HepG2 (cell line): Measurements from ENCODE around the gene DHX16. TPM values are rescaled to one million over a fixed set of nuclear protein-coding genes. Genes with fewer than 3 reads are reported as not detected.
A peak's percentile ranks its signal among the peaks of the same experiment; 100 is the strongest.

Experiments used
- CBX5 ChIP-seq: sonication (generic); formaldehyde crosslinking; IDR thresholded peaks from 2 replicates; pipeline ENCODE4 v1.4.0; 2020; ENCODE audit warnings: missing genetic modification reagents, borderline replicate concordance
- DMAP1 ChIP-seq: IDR thresholded peaks from 2 replicates; pipeline ENCODE4 v1.6.1; 2016
- GPN1 ChIP-seq: sonication (generic); formaldehyde crosslinking; IDR thresholded peaks from 2 replicates; pipeline ENCODE4 v1.5.1; 2020; ENCODE audit warnings: missing genetic modification reagents, borderline replicate concordance
- ISX ChIP-seq: sonication (generic); formaldehyde crosslinking; conservative IDR thresholded peaks from 2 replicates; pipeline ENCODE4 v1.5.0; 2020; ENCODE audit warnings: missing genetic modification reagents
- PHF8 ChIP-seq: sonication (generic); formaldehyde crosslinking; IDR thresholded peaks from 2 replicates; pipeline ENCODE4 v1.5.0; 2020; ENCODE audit warnings: missing genetic modification reagents
- ZFY ChIP-seq: sonication (generic); formaldehyde crosslinking; IDR thresholded peaks from 2 replicates; pipeline ENCODE4 v1.4.0; 2020; ENCODE audit warnings: missing genetic modification reagents
- ZNF124 ChIP-seq: sonication (generic); formaldehyde crosslinking; IDR thresholded peaks from 2 replicates; pipeline ENCODE4 v1.4.0; 2020; ENCODE audit warnings: missing genetic modification reagents
- ZNF207 ChIP-seq: fragments of 450-650 bp; IDR thresholded peaks from 2 replicates; pipeline ENCODE4 v1.6.1; 2016; ENCODE audit warnings: antibody characterized with exemption, borderline replicate concordance
- ZNF264 ChIP-seq: sonication (generic); formaldehyde crosslinking; IDR thresholded peaks from 2 replicates; pipeline ENCODE4 v1.4.0; 2020; ENCODE audit warnings: missing genetic modification reagents
- ZNF329 ChIP-seq: sonication (generic); formaldehyde crosslinking; IDR thresholded peaks from 2 replicates; pipeline ENCODE4 v1.9.0; 2021; ENCODE audit warnings: low read depth, mild to moderate bottlenecking, missing genetic modification reagents
- ZNF530 ChIP-seq: sonication (generic); formaldehyde crosslinking; IDR thresholded peaks from 2 replicates; pipeline ENCODE4 v1.5.0; 2020; ENCODE audit warnings: low read depth, mild to moderate bottlenecking, missing genetic modification reagents
- ZNF747 ChIP-seq: sonication (generic); formaldehyde crosslinking; IDR thresholded peaks from 2 replicates; pipeline ENCODE4 v1.8.1; 2023; ENCODE audit warnings: missing genetic modification reagents, mild to moderate bottlenecking, borderline replicate concordance
- ZNF816 ChIP-seq: sonication (generic); formaldehyde crosslinking; IDR thresholded peaks from 2 replicates; pipeline ENCODE4 v1.8.0; 2022; ENCODE audit warnings: missing genetic modification reagents, mild to moderate bottlenecking, borderline replicate concordance
- polyA plus RNA-seq, 8 experiments: library from polyadenylated mRNA; depleted of rRNA in 3 of 8; stranded (reverse) in 7 of 8; unstranded in 1 of 8; fragments of >200 nt; fragmentation: Illumina TruSeq in 4 of 8; extraction: Trizol in 4 of 8; gene quantifications; 2 replicates each; pipeline versions ENCODE4 v1.2.1 to v1.2.3, GENCODE V29; 2011 to 2016; ENCODE audit warnings: low read depth in 4 of 8, missing spikeins in 1 of 8, mixed read lengths in 1 of 8; ENCODE audit not compliant: insufficient read depth in 1 of 8
- total RNA-seq, 5 experiments: library from RNA; depleted of rRNA; stranded (reverse); fragments of >200 nt; fragmentation: Illumina TruSeq; extraction: Trizol; gene quantifications; 2 replicates each; pipeline ENCODE4 v1.2.3, GENCODE V29; 2016; ENCODE audit warnings: low read depth in 1 of 5
- TF ChIP-seq, protein P1 (sequence below): sonication (generic); formaldehyde crosslinking; IDR thresholded peaks from 2 replicates; pipeline ENCODE4 v1.9.0; 2021; ENCODE audit warnings: missing genetic modification reagents, borderline replicate concordance
- TF ChIP-seq, protein P2 (sequence below): sonication (generic); formaldehyde crosslinking; IDR thresholded peaks from 2 replicates; pipeline ENCODE4 v1.4.0; 2020; ENCODE audit warnings: missing genetic modification reagents, low read depth, mild to moderate bottlenecking, borderline replicate concordance
- TF ChIP-seq, protein P3 (sequence below): sonication (generic); formaldehyde crosslinking; IDR thresholded peaks from 2 replicates; pipeline ENCODE4 v1.4.0; 2020; ENCODE audit warnings: missing genetic modification reagents, borderline replicate concordance
- TF ChIP-seq, protein P4 (sequence below): sonication (generic); formaldehyde crosslinking; IDR thresholded peaks from 2 replicates; pipeline ENCODE4 v1.4.0; 2020; ENCODE audit warnings: missing genetic modification reagents, mild to moderate bottlenecking, borderline replicate concordance
- TF ChIP-seq, protein P5 (sequence below): sonication (generic); formaldehyde crosslinking; IDR thresholded peaks from 2 replicates; pipeline ENCODE4 v1.5.1; 2020; ENCODE audit warnings: missing genetic modification reagents, mild to moderate bottlenecking, borderline replicate concordance

The DHX16 gene
- total and polyA plus RNA-seq, 2 of the 13 experiments (the other 11 are each of a cell fraction or from before 2014, with no cell fraction given) = 57.0 to 58.5 TPM

DNA sequence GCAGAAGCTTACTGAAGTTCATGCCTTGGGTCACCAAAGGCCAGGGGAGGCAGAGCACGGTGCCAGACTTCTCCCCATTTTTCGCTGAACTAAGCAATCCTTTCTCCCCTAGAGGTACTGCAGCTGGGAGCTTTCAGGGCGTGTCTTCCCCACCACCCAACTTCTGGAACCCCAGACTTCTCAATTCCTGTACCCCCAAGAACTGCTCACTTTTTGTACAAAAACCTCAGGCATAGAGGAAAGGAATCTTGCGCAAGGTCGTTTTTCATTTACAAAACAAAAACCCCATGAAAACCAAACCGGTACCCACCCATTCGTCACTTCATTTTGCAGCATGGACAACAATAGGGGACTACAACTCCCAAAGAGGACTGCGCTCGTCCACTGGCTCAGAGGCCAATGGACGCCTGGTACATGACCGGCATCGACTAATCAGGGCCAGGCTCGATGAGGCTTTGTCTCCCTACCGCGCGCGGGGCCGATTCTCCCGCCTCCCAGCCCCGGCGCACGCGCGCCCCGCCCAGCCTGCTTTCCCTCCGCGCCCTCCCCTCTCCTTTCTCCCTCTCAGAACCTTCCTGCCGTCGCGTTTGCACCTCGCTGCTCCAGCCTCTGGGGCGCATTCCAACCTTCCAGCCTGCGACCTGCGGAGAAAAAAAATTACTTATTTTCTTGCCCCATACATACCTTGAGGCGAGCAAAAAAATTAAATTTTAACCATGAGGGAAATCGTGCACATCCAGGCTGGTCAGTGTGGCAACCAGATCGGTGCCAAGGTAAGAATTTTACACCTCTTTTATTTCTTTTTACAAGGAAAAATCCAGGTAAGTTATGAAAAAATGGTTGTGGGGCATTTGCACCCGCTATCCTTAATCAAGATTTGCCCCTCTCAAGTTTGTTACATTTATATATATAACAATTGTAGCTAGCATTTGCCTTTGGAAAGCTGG is 47.3 kb upstream of the DHX16 start, which contains the start of gene TUBB (continued):
- TF ChIP-seq ZNF816 (CRISPR knock-in tag) (no peak), ZNF264 (CRISPR knock-in tag) (no peak), ZNF329 (CRISPR knock-in tag) (no peak), DMAP1 (CRISPR knock-in tag) (peak; percentile 41), CBX5 (no peak; the same call in 1 of the 2 replicates), ZNF207 (no peak), ZNF530 (CRISPR knock-in tag) (no peak), PHF8 (peak; percentile 67), ZFY (CRISPR knock-in tag) (no peak; the same call in 1 of the 2 replicates), GPN1 (CRISPR knock-in tag) (no peak; the same call in 1 of the 2 replicates), ZNF124 (CRISPR knock-in tag) (no peak), ZNF747 (CRISPR knock-in tag) (peak; percentile 81), ISX (CRISPR knock-in tag) (no peak)
- TF ChIP-seq, protein P1, sequence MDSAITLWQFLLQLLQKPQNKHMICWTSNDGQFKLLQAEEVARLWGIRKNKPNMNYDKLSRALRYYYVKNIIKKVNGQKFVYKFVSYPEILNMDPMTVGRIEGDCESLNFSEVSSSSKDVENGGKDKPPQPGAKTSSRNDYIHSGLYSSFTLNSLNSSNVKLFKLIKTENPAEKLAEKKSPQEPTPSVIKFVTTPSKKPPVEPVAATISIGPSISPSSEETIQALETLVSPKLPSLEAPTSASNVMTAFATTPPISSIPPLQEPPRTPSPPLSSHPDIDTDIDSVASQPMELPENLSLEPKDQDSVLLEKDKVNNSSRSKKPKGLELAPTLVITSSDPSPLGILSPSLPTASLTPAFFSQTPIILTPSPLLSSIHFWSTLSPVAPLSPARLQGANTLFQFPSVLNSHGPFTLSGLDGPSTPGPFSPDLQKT = no peak
- TF ChIP-seq, protein P2, sequence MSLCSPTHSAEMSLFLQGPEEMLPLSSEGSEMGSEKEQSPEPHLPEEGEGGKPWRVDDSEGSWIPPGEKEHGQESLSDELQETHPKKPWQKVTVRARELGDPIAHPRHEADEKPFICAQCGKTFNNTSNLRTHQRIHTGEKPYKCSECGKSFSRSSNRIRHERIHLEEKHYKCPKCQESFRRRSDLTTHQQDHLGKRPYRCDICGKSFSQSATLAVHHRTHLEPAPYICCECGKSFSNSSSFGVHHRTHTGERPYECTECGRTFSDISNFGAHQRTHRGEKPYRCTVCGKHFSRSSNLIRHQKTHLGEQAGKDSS (CRISPR knock-in tag) = no peak
- TF ChIP-seq, protein P3, sequence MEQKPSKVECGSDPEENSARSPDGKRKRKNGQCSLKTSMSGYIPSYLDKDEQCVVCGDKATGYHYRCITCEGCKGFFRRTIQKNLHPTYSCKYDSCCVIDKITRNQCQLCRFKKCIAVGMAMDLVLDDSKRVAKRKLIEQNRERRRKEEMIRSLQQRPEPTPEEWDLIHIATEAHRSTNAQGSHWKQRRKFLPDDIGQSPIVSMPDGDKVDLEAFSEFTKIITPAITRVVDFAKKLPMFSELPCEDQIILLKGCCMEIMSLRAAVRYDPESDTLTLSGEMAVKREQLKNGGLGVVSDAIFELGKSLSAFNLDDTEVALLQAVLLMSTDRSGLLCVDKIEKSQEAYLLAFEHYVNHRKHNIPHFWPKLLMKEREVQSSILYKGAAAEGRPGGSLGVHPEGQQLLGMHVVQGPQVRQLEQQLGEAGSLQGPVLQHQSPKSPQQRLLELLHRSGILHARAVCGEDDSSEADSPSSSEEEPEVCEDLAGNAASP (CRISPR knock-in tag) = no peak; the same call in 1 of the 2 replicates
- TF ChIP-seq, protein P4, sequence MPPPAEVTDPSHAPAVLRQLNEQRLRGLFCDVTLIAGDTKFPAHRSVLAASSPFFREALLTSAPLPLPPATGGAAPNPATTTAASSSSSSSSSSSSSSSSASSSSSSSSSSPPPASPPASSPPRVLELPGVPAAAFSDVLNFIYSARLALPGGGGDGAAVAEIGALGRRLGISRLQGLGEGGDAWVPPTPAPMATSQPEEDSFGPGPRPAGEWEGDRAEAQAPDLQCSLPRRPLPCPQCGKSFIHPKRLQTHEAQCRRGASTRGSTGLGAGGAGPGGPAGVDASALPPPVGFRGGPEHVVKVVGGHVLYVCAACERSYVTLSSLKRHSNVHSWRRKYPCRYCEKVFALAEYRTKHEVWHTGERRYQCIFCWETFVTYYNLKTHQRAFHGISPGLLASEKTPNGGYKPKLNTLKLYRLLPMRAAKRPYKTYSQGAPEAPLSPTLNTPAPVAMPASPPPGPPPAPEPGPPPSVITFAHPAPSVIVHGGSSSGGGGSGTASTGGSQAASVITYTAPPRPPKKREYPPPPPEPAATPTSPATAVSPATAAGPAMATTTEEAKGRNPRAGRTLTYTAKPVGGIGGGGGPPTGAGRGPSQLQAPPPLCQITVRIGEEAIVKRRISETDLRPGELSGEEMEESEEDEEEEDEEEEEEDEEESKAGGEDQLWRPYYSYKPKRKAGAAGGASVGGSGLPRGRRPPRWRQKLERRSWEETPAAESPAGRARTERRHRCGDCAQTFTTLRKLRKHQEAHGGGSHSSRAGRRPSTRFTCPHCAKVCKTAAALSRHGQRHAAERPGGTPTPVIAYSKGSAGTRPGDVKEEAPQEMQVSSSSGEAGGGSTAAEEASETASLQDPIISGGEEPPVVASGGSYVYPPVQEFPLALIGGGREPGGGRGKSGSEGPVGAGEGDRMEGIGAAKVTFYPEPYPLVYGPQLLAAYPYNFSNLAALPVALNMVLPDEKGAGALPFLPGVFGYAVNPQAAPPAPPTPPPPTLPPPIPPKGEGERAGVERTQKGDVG (CRISPR knock-in tag) = peak; percentile 73; the same call in 1 of the 2 replicates
- TF ChIP-seq, protein P5, sequence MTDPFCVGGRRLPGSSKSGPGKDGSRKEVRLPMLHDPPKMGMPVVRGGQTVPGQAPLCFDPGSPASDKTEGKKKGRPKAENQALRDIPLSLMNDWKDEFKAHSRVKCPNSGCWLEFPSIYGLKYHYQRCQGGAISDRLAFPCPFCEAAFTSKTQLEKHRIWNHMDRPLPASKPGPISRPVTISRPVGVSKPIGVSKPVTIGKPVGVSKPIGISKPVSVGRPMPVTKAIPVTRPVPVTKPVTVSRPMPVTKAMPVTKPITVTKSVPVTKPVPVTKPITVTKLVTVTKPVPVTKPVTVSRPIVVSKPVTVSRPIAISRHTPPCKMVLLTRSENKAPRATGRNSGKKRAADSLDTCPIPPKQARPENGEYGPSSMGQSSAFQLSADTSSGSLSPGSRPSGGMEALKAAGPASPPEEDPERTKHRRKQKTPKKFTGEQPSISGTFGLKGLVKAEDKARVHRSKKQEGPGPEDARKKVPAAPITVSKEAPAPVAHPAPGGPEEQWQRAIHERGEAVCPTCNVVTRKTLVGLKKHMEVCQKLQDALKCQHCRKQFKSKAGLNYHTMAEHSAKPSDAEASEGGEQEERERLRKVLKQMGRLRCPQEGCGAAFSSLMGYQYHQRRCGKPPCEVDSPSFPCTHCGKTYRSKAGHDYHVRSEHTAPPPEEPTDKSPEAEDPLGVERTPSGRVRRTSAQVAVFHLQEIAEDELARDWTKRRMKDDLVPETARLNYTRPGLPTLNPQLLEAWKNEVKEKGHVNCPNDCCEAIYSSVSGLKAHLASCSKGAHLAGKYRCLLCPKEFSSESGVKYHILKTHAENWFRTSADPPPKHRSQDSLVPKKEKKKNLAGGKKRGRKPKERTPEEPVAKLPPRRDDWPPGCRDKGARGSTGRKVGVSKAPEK (CRISPR knock-in tag) = no peak
